Suprapubic skin (tissue), 4 donors: ENCODE measurements around the gene LECT2.

ENCODE experiments used
- CTCF ChIP-seq, 2 donors: fragments of 200-600 bp in 1 of 2; fragments of 450-650 bp in 1 of 2; sonication (generic) in 1 of 2; IDR thresholded peaks; one replicate each; pipeline ENCODE4 v1.5.1; 2016 to 2019; ENCODE audit warnings: antibody characterized with exemption in 2 of 2, mild to moderate bottlenecking in 1 of 2, moderate library complexity in 1 of 2
- POLR2A ChIP-seq, 2 donors: fragments of 450-650 bp; IDR thresholded peaks; one replicate each; pipeline ENCODE4 v1.6.1; 2017; ENCODE audit warnings: antibody characterized with exemption in 2 of 2, mild to moderate bottlenecking in 2 of 2, moderate library complexity in 2 of 2
- POLR2AphosphoS5 ChIP-seq, 3 donors: sonication (generic); formaldehyde crosslinking; IDR thresholded peaks; one replicate each; pipeline ENCODE4 v1.6.1; 2017; ENCODE audit warnings: antibody characterized with exemption in 3 of 3

GRCh38 chr5:135898651-135899050 lies 56.1 kb downstream of the LECT2 start:
- TF ChIP-seq CTCF (IDR thresholded peaks at IDR 0.05), result no peak
- TF ChIP-seq POLR2A (IDR thresholded peaks at IDR 0.05), result no peak
- no peak for TF ChIP-seq POLR2AphosphoS5 (IDR thresholded peaks at IDR 0.05)
